SU-DHL-6 (cell line): ENCODE measurements around the gene SETD6.
"Not testable (repeated sequence)": the region's sequence is repeated elsewhere in the genome, so short reads cannot be mapped to it uniquely, and the experiment has no call there.

ENCODE experiments used
- H2AFZ ChIP-seq: fragments of 200-600 bp; sonication (generic); 2 replicates; pipeline ENCODE4 v1.6.1; 2014; ENCODE audit warnings: low read depth, mild to moderate bottlenecking, moderate library complexity, mixed read lengths, antibody characterized with exemption, low read length; ENCODE audit not compliant: severe bottlenecking
- H3F3A ChIP-seq: fragments of 200-600 bp; shearing (Covaris generic); 2 replicates; pipeline ENCODE4 v1.6.0; 2016; ENCODE audit warnings: antibody characterized with exemption, mild to moderate bottlenecking; ENCODE audit not compliant: insufficient read depth
- H3K27ac ChIP-seq: fragments of 200-600 bp; sonication (generic); 2 replicates; pipeline ENCODE4 v1.5.1; 2016; ENCODE audit warnings: low read depth, mild to moderate bottlenecking, low read length, moderate library complexity, mixed read lengths
- H3K27me3 ChIP-seq: fragments of 200-600 bp; sonication (generic), shearing (Covaris generic); 2 replicates; pipeline ENCODE4 v1.6.0; 2014; ENCODE audit warnings: mild to moderate bottlenecking, low read length
- H3K36me3 ChIP-seq: fragments of 200-600 bp; sonication (generic); 2 replicates; pipeline ENCODE4 v1.6.1; 2014; ENCODE audit warnings: mild to moderate bottlenecking, low read length, mixed read lengths
- H3K4me2 ChIP-seq: fragments of 300-600, 200-600 bp; shearing (Covaris generic), sonication (generic); 2 replicates; pipeline ENCODE4 v1.6.0; 2014; ENCODE audit warnings: low read length, low read depth, mild to moderate bottlenecking; ENCODE audit not compliant: poor library complexity, severe bottlenecking
- H3K4me3 ChIP-seq: fragments of 200-600 bp; sonication (generic); 2 replicates; pipeline ENCODE4 v1.5.1; 2014; ENCODE audit warnings: antibody characterized with exemption, low read length, mild to moderate bottlenecking, mixed read lengths; ENCODE audit not compliant: insufficient read depth, poor library complexity, severe bottlenecking
- H3K79me2 ChIP-seq: fragments of 200-600 bp; sonication (generic); 2 replicates; pipeline ENCODE4 v1.6.1; 2014; ENCODE audit warnings: mild to moderate bottlenecking, low read length, moderate library complexity; ENCODE audit not compliant: insufficient read depth
- H3K9ac ChIP-seq: fragments of 200-600 bp; sonication (generic); 2 replicates; pipeline ENCODE4 v1.7.0; 2014; ENCODE audit warnings: mild to moderate bottlenecking, low read length
- H3K9me2 ChIP-seq: fragments of 200-600 bp; sonication (generic); replicated peaks from 2 replicates; pipeline ENCODE4 v1.6.1; 2014; ENCODE audit warnings: low read length; ENCODE audit not compliant: insufficient read depth
- H3K9me3 ChIP-seq: fragments of 200-600 bp; sonication (generic); 2 replicates; pipeline ENCODE4 v1.6.1; 2014; ENCODE audit warnings: low read length, mixed read lengths; ENCODE audit not compliant: insufficient read depth
- H4K20me1 ChIP-seq: fragments of 200-600 bp; sonication (generic); 2 replicates; pipeline ENCODE4 v1.6.1; 2014; ENCODE audit warnings: low read depth, mild to moderate bottlenecking, antibody characterized with exemption, low read length, moderate library complexity, mixed read lengths
- EZH2phosphoT487 ChIP-seq: fragments of 200-600 bp; sonication (generic), shearing (Covaris generic); conservative IDR thresholded peaks from 2 replicates; pipeline ENCODE4 v1.6.1; 2018; ENCODE audit warnings: mild to moderate bottlenecking, antibody characterized with exemption, low read length, moderate library complexity, mixed read lengths
- TF ChIP-seq, protein P1 (sequence below): fragments of 200-600 bp; sonication (generic); IDR thresholded peaks from one replicate; pipeline ENCODE4 v1.5.1; 2017; ENCODE audit warnings: antibody characterized with exemption, mild to moderate bottlenecking, low read length, moderate library complexity; ENCODE audit not compliant: insufficient read depth, poor library complexity, severe bottlenecking

SETD6 gene

DNA sequence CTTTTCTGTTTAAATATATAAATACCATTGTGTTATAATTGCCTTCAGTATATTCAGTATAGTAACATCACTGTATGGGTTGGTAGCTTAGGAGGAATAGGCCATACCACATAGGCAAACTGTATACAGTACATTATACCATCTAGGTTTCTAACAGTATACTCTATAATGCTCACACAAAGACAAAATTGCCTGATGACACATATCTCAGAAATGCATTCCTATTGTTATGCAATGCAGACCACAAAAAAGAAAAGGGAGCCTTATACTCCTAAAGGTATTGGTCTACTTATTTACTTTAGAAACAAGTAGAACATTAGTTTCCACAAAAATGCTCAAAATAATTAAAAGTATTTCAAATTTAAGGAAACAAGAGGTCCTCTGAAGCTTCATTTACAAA lies 47.9 kb downstream of the SETD6 start:
- Histone ChIP-seq H2AFZ (no peak overlapping the region), H3K4me3 (no peak overlapping the region), H4K20me1 (0 out of 2 replicates have a peak, but pooled peaks cover 26% of the 10 kb centered on the region), H3K36me3 (peaks cover 75% of the 10 kb centered on the region), H3K4me2 (no peak overlapping the region), H3K79me2 (peaks cover 57% of the 10 kb centered on the region), H3K9ac (no peak overlapping the region), H3K9me3 (no peaks in the 10 kb centered on the region), H3K27ac (no peak overlapping the region), H3K9me2 (no peaks in the 10 kb centered on the region), H3F3A (no peaks in the 10 kb centered on the region; the same call in none of the 2 replicates), H3K27me3 (no peaks in the 10 kb centered on the region)
- TF ChIP-seq EZH2phosphoT487 = no peak
- TF ChIP-seq, protein P1, sequence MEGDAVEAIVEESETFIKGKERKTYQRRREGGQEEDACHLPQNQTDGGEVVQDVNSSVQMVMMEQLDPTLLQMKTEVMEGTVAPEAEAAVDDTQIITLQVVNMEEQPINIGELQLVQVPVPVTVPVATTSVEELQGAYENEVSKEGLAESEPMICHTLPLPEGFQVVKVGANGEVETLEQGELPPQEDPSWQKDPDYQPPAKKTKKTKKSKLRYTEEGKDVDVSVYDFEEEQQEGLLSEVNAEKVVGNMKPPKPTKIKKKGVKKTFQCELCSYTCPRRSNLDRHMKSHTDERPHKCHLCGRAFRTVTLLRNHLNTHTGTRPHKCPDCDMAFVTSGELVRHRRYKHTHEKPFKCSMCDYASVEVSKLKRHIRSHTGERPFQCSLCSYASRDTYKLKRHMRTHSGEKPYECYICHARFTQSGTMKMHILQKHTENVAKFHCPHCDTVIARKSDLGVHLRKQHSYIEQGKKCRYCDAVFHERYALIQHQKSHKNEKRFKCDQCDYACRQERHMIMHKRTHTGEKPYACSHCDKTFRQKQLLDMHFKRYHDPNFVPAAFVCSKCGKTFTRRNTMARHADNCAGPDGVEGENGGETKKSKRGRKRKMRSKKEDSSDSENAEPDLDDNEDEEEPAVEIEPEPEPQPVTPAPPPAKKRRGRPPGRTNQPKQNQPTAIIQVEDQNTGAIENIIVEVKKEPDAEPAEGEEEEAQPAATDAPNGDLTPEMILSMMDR = no peak

DNA sequence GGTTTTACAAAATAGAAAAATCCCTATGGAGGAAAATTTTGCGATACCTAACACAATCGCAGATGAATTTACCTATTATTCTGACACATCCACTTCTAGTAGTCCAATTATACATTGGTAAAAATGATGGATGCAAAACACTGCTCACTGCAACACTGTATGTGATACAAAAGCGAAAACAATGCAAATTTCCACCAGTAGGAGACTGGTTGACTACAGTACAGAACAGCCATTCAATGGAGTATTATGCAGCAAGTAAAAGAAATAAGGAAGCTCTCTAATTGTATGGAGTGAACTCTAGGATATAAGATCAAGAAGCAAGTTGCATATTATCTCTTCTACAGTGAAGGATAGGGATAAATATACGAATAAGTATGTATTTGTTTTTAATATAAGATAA lies 48.5 kb downstream of the SETD6 start:
- H2AFZ ChIP-seq = no peak overlapping the region
- H3K27me3 ChIP-seq = no peaks in the 10 kb centered on the region
- no peak overlapping the region for H3K27ac ChIP-seq
- H3K4me2 ChIP-seq = no peak overlapping the region
- 0 out of 2 replicates have a peak, but pooled peaks cover 26% of the 10 kb centered on the region for H4K20me1 ChIP-seq
- no peak overlapping the region for H3K4me3 ChIP-seq
- TF ChIP-seq, protein P1 = no peak
- no peak for TF ChIP-seq EZH2phosphoT487
- peaks cover 60% of the 10 kb centered on the region for H3K79me2 ChIP-seq
- H3K36me3 ChIP-seq = peaks cover 71% of the 10 kb centered on the region
- H3K9ac ChIP-seq = no peak overlapping the region
- no peaks in the 10 kb centered on the region for H3K9me3 ChIP-seq
- H3F3A ChIP-seq = no peaks in the 10 kb centered on the region; the same call in none of the 2 replicates
- no peaks in the 10 kb centered on the region for H3K9me2 ChIP-seq

DNA sequence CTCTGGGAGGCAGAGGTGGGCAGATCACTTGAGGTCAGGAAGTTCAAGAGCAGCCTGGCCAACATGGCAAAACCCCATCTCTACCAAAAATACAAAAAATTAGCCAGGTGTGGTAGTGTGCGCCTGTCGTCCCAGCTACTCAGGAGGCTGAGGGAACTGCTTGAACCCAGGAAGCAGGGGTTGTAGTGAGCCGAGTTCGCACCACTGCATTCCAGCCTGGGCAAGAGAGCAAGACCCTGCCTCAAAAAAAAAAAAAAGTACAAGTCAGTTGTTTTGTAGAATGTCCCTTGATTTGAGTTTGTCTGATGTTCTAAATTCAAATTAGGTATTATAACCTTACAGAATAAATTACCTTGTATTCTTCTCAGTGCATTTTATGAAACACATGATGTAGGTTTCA lies 50.4 kb downstream of the SETD6 start:
- not testable (repeated sequence) for H2AFZ ChIP-seq, H3K4me2 ChIP-seq, H3K4me3 ChIP-seq, H3K27ac ChIP-seq, H3K27me3 ChIP-seq, H3K9ac ChIP-seq, H3F3A ChIP-seq, H3K9me2 ChIP-seq, H3K9me3 ChIP-seq
- peaks cover 72% of the 10 kb centered on the region for H3K36me3 ChIP-seq
- H3K79me2 ChIP-seq = peaks cover 74% of the 10 kb centered on the region
- peaks cover 18% of the 10 kb centered on the region; the same call in 1 of the 2 replicates for H4K20me1 ChIP-seq
